Astrocyte of the cerebellum (primary cell): ENCODE results near the gene TMEM267.
A peak's percentile ranks its signal among the peaks of the same experiment; 100 is the strongest.
"Not testable (repeated sequence)": the region's sequence is repeated elsewhere in the genome, so short reads cannot be mapped to it uniquely, and the experiment has no call there.

Experiments used
- DNase-seq: peaks from one replicate; pipeline ENCODE4 v3.0.0-alpha.2; 2011; ENCODE audit warnings: low read depth
- H3K4me3 ChIP-seq: 2 replicates; pipeline ENCODE4 v1.5.1; 2011; ENCODE audit warnings: mild to moderate bottlenecking, low read depth, low read length, moderate library complexity
- CTCF ChIP-seq: IDR thresholded peaks from 2 replicates; pipeline ENCODE4 v1.5.1; 2012; ENCODE audit warnings: low read length, low read depth, moderate library complexity, mild to moderate bottlenecking; ENCODE audit errors: missing control alignments
- in situ Hi-C: cut with HindIII; loops from 2 replicates; pipeline ENCODE4 v1.10.0; 2017; ENCODE audit warnings: low sequenced_read_pairs

TMEM267 gene

GRCh38 chr5:43411495-43411894 is 72.2 kb downstream of the TMEM267 start:
- no peak for TF ChIP-seq CTCF
- no peak for DNase-seq
- in situ Hi-C loops = loop anchor here (5.0 kb wide), 1 partner anchor 76 kb away; no protein-coding TSS in a partner anchor
- H3K4me3 ChIP-seq = no peak overlapping the region

DNA sequence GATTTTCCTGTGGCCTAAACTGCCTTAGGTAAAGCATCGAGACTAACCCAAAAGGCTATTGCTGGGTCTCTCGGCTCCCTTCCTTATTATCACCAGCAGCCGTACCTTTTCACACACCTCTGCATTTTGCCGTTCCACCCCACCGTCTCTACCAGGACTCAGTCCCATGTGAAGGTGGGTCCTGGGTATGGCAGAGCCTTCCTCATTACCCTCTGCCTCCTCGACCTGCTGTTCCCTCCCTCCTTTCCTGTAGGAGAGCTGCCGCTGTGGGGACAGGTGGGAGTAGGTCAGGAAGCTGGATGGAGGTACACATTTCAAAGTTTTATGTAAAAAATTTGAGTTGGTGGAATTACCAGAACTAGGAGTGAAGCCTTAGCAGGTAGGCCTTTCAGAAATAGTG is 73.3 kb downstream of the TMEM267 start:
- DNase-seq = no peak
- no peak overlapping the region for H3K4me3 ChIP-seq
- no peak for TF ChIP-seq CTCF
- in situ Hi-C loops = loop anchor here (5.0 kb wide), 1 partner anchor 77 kb away; no protein-coding TSS in a partner anchor

- in situ Hi-C loops = loop anchor here (5.0 kb wide), 1 partner anchor 77 kb away; no protein-coding TSS in a partner anchor
- DNase-seq = no peak
- TF ChIP-seq CTCF = no peak
- no peak overlapping the region for H3K4me3 ChIP-seq
These were observed 73.8 kb downstream of the TMEM267 start for GRCh38 chr5:43409809-43410271.

DNA sequence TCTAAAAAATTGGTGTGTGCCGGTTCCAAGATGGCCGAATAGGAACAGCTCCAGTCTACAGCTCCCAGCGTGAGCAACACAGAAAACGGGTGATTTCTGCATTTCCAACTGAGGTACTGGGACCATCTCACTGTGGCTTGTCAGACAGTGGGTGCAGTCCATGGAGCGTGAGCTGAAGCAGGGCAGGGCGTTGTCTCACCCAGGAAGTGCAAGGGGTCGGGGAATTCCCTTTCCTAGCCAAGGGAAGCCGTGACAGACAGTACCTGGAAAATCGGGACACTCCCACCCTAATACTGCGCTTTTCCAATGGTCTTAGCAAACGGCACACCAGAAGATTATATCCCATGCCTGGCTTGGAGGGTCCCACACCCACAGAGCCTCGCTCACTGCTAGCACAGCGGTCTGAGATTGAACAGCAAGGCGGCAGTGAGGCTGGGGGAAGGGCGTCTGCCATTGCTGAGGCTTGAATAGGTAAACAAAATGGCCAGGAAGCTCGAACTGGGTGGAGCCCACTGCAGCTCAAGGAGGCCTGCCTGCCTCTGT is 81.1 kb downstream of the TMEM267 start:
- H3K4me3 ChIP-seq, in situ Hi-C loops, DNase-seq: not testable (repeated sequence)

- no peak overlapping the region for H3K4me3 ChIP-seq
- in situ Hi-C loops = no loop called here
- TF ChIP-seq CTCF = peak; percentile 62
- no peak for DNase-seq
These were observed 81.8 kb downstream of the TMEM267 start for GRCh38 chr5:43401827-43402226.

- no peak overlapping the region for H3K4me3 ChIP-seq
- peak; percentile 43 for TF ChIP-seq CTCF
- in situ Hi-C loops = no loop called here
- no peak for DNase-seq
These were observed 83.6 kb downstream of the TMEM267 start for GRCh38 chr5:43400082-43400481.

DNA sequence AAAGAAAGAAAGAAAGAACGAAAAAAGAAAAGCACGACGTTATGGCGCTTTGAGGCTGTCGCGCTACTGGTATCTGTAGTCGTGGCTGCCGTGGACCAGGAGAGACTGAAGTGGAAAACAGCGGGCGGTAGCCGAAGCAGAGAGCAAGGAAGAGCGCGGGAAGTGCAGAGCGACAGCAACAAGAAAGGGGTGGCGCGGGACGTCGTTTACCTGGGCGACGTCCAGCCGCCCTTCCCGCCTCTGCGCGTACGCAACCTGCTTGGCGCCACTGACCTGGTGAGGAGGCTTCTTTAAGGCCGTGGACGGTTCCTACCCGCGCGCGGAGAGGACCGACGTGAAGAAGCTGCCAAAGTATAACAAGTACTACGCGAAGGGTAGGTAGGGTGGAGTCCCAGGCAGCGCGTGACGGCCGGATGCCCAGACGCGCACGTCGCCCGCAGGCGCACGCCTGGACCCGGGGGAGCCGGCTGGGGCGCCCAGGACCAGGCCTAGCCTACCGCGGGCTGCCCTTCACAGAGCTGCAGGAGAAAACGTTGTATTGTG is 86.8 kb downstream of the TMEM267 start:
- H3K4me3 ChIP-seq = peak overlapping the region; percentile 48
- no peak for TF ChIP-seq CTCF
- in situ Hi-C loops = no loop called here
- DNase-seq = no peak
